Measurements from ENCODE around the gene GDF10. TPM values are rescaled to one million over a fixed set of nuclear protein-coding genes. Genes with fewer than 3 reads are reported as not detected.

GDF10 gene
- polyA plus RNA-seq, 1 donor (not counting 4 experiments of a cell fraction or from before 2014, with no cell fraction given): not detected

- H3K9me1 ChIP-seq (ENCODE audit: control insufficient read depth, extremely low read depth, insufficient read depth, low read length): no peaks in the 10 kb centered on the region
- H3K4me3 ChIP-seq (ENCODE audit: control insufficient read depth in 2 of 3, extremely low read depth in 1 of 3, insufficient read depth in 2 of 3, low read depth in 1 of 3, low read length in 3 of 3): no peak overlapping the region
- H3K27me3 ChIP-seq (ENCODE audit: control insufficient read depth, extremely low read depth, insufficient read depth, low read length): peaks cover 39% of the 10 kb centered on the region
- H3K27ac ChIP-seq (ENCODE audit: control insufficient read depth, insufficient read depth, low read length): no peak overlapping the region
- no peak overlapping the region for H2AFZ ChIP-seq (ENCODE audit: control insufficient read depth, low read length)
- no peaks in the 10 kb centered on the region for H3K36me3 ChIP-seq (ENCODE audit: control insufficient read depth in 2 of 2, extremely low read depth in 1 of 2, insufficient read depth in 2 of 2, low read length in 2 of 2)
- H3K79me2 ChIP-seq (ENCODE audit: control insufficient read depth, insufficient read depth, low read length): no peaks in the 10 kb centered on the region
- FAIRE-seq (no peak), DNase-seq (ENCODE audit: low read depth, low spot score) (no peak)
- TF ChIP-seq EZH2 (IDR thresholded peaks at IDR 0.05; ENCODE audit: low read length) (no peak), CTCF (optimal IDR thresholded peaks at IDR 0.05 in 1 of 3, IDR thresholded peaks at IDR 0.05 in 1 of 3, conservative IDR thresholded peaks at IDR 0.05 in 1 of 3; ENCODE audit: extremely low read depth in 1 of 3, insufficient read depth in 2 of 3, low read length in 3 of 3) (no peak)
- H3K4me2 ChIP-seq (ENCODE audit: control insufficient read depth, extremely low read depth, insufficient read depth, low read depth, low read length): no peak overlapping the region
- no peaks in the 10 kb centered on the region for H4K20me1 ChIP-seq (ENCODE audit: control insufficient read depth, extremely low read depth, insufficient read depth, low read length)
- no peaks in the 10 kb centered on the region for H3K9me3 ChIP-seq (ENCODE audit: control insufficient read depth, low read depth, low read length)
- dilution Hi-C loops (cut with MboI; ENCODE audit: extremely low pct_ligation_motif_present, low sequenced_read_pairs): no loop called here
- H3K9ac ChIP-seq (ENCODE audit: control insufficient read depth, extremely low read depth, insufficient read depth, low read length): no peak overlapping the region
- no peaks in the 10 kb centered on the region for H3K4me1 ChIP-seq (ENCODE audit: control insufficient read depth, extremely low read depth, insufficient read depth, low read length)
Measured at GRCh38 chr10:47289921-47290320, 10.1 kb upstream of the GDF10 start.

DNA sequence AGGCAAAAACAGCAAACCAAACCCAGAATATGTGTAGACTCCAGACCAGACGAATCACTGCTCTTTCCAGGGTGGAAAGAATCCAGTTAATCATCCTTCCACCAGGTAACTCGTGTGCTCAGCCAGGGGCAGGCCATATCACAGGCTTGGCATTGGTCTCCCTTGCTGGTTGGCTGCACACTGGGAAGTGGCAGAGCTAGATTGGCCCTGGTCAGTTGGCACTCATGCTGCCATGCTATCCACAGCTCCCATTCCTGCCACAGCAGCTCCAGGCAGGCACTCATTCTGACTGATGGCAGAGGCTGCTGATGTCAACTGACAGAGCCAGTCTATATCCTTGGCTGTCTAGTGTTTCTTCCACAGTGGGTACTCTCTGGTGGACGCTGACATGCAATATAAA lies 9.7 kb upstream of the GDF10 start:
- H3K4me2 ChIP-seq (ENCODE audit: control insufficient read depth, extremely low read depth, insufficient read depth, low read depth, low read length): no peak overlapping the region
- H3K4me3 ChIP-seq (ENCODE audit: control insufficient read depth in 2 of 3, extremely low read depth in 1 of 3, insufficient read depth in 2 of 3, low read depth in 1 of 3, low read length in 3 of 3): no peak overlapping the region
- H4K20me1 ChIP-seq (ENCODE audit: control insufficient read depth, extremely low read depth, insufficient read depth, low read length): no peaks in the 10 kb centered on the region
- TF ChIP-seq EZH2 (IDR thresholded peaks at IDR 0.05; ENCODE audit: low read length) (no peak), CTCF (optimal IDR thresholded peaks at IDR 0.05 in 1 of 3, IDR thresholded peaks at IDR 0.05 in 1 of 3, conservative IDR thresholded peaks at IDR 0.05 in 1 of 3; ENCODE audit: extremely low read depth in 1 of 3, insufficient read depth in 2 of 3, low read length in 3 of 3) (no peak)
- H3K4me1 ChIP-seq (ENCODE audit: control insufficient read depth, extremely low read depth, insufficient read depth, low read length): no peaks in the 10 kb centered on the region
- DNase-seq (ENCODE audit: low read depth, low spot score): no peak
- no peaks in the 10 kb centered on the region for H3K9me3 ChIP-seq (ENCODE audit: control insufficient read depth, low read depth, low read length)
- peaks cover 38% of the 10 kb centered on the region for H3K27me3 ChIP-seq (ENCODE audit: control insufficient read depth, extremely low read depth, insufficient read depth, low read length)
- no peaks in the 10 kb centered on the region for H3K79me2 ChIP-seq (ENCODE audit: control insufficient read depth, insufficient read depth, low read length)
- no peaks in the 10 kb centered on the region for H3K36me3 ChIP-seq (ENCODE audit: control insufficient read depth in 2 of 2, extremely low read depth in 1 of 2, insufficient read depth in 2 of 2, low read length in 2 of 2)
- H3K9ac ChIP-seq (ENCODE audit: control insufficient read depth, extremely low read depth, insufficient read depth, low read length): no peak overlapping the region
- H3K27ac ChIP-seq (ENCODE audit: control insufficient read depth, insufficient read depth, low read length): no peak overlapping the region
- FAIRE-seq: no peak
- H2AFZ ChIP-seq (ENCODE audit: control insufficient read depth, low read length): no peak overlapping the region
- dilution Hi-C loops (cut with MboI; ENCODE audit: extremely low pct_ligation_motif_present, low sequenced_read_pairs): no loop called here
- no peaks in the 10 kb centered on the region for H3K9me1 ChIP-seq (ENCODE audit: control insufficient read depth, extremely low read depth, insufficient read depth, low read length)

All from keratinocyte (primary cell).